HG03095 (cell line): ENCODE data around the gene FBRSL1.

Source experiments
- ATAC-seq: cut with Tn5 transposase; IDR thresholded peaks from one replicate; pipeline ENCODE4 v1.9.1; 2021; ENCODE audit warnings: moderate library complexity; ENCODE audit not compliant: unreplicated experiment

The FBRSL1 gene

DNA sequence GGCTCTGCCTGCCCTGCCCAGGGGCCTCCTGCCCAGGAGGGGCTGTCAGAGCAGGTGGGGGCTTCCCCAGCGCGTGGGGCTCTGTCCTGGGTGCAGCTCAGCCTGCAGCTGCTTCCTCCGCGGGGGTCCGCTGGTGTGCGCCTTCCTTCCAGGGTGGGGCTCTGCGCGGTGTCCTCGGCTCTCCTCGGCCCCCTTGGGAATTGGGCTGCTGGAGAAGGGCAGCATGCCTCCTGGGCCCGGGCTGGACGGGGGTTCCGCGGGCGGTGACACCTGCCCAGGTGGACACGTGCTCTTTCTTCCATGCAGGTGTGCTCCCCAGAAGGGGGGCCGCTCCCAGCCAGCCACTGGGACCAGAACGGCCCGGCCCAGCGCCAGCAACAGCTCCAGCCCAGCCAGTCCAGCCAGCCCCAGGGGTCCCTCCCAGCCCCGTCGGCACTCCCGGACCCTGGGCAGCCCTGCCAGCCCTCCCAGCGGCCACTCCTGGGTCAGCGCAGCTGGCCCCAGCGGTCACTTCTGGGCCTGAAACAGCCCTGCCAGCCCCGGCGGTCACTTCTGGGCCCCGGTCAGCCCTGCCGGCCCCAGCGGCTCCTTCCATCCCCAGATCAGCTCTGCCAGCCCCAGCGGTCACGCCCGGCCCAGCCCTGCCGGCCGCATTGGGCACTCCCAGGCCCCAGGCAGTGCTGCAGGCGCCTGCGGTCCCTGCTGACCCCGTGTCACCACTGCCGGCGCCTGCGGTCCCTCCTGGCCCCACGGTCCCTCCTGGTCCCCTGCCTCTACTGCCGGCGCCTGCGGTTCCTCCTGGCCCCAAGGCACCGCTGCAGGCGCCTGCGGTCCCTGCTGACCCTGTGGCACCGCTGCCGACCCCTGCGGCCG, 19.1 kb downstream of the FBRSL1 start:
- ATAC-seq: no peak

DNA sequence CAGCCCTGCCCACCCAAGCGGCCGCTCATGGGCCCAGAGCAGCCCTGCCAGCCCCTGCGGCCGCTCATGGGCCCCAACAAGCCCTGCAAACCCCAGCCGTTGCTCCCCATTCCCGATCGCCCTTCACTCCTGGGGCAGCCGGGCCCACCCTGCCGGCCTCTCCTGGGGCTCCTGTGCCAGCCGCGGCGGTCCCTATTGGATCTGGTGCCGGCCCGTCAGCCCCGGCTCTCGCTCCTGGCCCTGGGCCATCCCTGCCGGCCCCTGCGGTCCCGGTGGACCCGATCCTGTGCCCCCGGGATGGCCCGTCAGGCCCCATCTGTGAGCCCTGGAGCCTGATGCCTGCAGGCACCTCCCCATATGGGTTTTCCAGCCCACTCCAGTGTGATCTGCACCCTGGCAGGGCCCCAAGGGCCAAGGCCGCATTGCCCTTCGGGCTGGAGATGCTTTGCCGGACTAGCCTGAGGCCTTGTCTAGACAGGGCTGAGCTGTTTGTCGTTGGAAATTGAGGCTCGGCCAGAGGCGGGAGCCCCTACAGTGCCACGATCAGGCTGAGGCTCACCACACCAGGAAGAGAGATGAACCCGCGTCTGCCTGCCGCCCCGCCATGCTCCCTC, 20.3 kb downstream of the FBRSL1 start:
- ATAC-seq: no peak

DNA sequence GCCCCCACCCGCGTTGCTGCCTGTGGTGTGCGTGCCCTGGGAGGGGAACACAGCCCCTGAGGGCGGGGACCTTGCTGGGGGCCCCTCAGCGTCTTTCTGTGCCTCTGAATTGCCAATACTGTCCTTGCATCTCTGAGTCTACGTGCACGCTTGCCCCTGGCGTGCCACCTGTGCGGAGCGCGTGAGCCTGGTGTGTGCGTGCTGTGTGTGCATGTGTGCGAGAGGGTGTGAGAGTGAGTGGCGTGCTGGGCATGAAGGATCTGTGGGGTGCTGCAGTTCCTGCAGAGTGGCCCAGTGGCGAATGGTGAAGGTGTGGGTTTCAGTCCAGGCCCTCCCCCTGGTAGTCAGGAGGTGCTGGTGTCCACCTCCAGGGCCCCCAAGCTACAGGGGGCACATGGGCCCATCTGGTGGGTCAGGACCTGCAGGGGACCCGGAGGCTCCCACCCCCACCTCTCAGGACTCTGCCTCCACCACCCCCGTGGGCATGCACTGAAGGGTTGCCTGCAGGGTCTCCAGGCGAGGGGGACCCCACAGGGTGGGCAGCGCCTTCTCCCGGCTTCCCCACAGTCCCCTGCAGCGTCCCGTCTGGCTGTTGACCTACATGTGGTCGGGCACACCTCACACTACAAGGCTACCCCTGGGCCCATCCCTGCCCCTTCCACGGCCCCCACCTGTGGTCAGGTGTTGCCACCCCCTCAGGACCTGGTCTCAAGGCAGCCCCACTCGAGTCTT, 21.0 kb downstream of the FBRSL1 start:
- no peak for ATAC-seq

DNA sequence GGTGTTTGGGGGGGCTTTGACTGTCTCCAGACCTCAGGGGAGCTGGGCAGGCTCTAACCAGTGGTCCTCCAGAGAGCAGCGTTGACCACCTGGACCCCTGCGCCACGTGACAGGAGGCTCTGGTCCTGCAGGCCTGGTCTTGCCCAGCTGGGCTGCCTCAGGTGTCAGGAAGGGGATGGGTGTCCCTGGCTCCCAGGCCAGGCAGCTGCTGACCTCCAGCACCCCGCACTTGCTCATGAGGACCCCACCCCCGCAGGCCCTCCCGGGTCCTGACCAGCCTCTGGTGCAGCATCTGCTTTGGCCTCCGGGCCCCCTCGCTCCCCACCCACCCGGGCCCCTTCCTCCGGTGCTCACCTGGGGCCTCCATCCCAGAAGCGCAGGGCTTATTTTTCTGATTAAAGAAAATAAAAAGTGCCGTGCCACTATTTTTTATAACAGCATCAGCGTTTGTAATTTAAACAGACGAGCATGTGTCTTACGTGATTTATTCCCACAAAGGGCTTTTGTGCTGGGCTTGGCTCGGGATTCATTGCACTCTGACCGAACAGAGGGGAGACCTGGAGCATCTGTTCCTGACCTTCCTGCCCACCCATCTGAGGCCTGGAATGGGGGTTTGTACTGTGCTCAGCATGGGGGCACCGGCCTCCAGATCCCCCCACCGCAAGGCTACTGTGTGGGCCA, 21.7 kb downstream of the FBRSL1 start:
- no peak for ATAC-seq

DNA sequence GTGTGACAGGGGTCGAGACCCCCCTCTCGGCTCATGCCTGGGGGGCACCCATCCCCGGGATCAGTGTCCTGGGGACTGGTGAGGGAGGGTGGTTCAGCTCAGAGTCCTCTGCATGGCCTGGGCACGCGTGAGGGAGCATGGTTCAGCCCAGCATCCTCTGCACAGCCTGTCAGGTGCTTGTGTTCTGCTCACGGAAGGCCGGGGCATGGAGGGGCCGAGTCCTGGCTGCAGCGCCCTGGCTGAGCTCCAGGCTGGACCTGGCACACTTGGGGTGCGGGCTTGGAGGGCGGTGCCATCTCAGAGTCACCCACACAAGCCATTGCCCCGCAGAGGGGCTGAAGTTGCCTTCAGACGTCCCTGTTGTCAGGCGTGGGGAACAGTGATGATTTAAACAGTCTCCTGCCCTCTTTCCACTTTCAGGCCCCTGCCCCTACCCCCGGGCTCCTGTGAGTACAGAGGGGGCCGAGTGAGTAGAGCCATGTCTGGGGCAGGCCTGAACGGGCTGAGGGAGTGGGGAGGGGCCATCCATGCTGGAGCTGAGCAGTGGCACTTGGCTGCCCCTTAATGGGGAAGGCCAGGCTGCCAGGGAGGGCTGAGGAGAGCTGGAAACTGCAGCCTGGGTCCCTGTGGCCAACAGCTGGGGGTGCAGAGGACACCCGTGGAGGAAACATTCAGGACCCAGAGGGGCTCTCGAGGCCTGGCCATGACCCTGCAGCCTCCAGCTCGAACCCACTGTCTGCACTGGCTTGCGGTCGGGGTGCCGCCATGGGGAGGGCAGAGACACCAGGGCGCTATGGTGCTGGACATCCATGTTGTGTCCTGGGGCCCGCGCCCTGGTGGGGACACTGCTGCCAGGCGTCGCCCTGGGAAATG, 22.5 kb downstream of the FBRSL1 start:
- ATAC-seq: no peak

DNA sequence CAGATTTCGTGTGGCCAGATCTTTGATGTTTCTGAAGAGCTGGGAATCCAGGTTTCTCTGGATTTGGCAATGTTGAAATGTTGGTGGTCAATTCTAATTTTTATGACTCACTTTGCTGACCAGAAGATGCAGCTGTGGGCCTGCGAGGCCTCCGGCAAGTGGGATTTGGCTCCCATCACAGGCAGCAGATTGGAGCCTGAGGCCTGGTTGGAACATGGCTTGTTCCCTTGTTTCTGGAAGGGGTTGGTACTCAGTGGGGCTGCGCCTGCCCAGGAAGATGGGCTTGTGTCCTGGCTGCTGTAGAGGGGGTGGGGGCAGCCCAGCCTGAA, 23.1 kb downstream of the FBRSL1 start:
- no peak for ATAC-seq

DNA sequence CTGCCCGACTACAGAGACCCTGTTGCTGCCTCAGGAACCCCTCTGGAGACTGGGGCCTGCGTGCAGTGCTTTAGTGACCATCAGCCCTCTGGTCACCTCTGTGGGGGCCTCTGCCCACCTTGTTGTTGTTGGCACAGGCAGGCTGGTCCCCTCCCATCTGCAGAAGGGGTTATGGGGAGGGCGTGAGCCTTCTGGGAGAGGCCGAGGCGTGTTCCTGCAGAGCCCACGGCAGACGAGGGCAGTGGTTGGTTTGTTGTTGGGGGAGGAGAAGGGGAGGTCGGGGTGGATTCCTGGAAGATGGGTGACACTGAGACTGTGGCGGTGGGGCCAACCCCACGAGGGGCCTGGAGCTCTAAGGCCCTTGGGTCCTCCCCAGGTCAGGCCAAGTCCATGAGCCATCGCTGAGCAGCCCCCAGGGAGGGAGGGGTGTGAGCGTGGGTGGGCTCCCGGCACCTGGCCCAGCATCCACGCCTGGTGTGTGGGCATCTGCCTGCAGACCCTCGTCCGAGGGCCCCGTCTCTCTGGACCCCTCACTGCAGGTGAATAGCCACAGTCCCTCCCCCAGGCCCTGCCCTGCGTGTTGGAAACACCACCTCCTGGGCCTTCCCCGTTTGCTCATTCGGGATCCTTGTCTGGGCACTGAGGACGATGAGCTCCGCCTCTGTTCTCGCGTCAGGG, 23.6 kb downstream of the FBRSL1 start:
- no peak for ATAC-seq

DNA sequence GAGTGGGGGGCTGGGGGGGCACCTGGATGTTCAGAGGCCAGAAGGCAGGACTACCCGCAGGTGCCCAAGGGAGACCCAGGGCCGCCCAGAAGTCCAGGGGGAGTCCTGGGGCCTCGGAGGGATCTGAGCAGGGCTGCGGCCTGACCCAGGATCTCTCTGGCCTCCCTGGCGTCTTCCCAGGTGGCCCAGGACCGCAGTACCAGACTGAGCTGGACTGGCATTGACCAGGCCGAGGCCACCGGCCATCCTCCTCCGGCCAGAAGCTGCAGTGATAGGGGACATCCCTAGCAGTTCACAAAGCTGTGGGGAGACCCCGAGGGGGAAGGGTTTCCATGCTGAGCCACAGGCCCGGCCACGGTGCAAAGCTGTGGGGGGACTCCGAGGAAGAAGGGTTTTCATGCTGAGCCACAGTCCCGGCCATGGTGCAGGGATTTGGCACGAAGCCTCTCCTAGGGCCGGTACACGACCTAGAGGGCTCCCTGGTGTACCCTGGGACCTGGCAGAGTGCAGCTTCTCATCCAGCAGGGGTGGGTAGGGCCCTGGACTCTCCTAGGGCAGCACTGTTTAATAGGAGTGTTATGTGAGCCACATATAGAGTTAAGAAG, 24.4 kb downstream of the FBRSL1 start:
- no peak for ATAC-seq

DNA sequence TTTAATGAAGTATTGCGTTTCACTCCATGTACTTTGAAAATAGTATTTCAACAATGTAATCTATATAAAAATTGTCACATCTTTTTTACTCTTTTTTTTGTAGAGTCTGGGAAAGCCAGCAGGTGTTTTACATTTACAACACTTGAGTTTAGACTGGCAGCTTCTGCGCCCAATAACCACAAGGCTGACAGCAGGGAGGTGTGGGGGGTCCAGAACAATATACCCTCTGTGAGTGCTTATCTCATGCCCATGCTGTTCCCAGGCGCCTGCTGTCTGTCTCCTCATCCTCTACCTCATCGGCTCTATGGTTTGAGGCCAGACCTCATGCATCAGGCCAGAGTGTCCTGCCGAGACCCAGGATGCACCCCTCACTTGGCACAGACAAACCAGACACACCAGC, 24.9 kb downstream of the FBRSL1 start:
- no peak for ATAC-seq

DNA sequence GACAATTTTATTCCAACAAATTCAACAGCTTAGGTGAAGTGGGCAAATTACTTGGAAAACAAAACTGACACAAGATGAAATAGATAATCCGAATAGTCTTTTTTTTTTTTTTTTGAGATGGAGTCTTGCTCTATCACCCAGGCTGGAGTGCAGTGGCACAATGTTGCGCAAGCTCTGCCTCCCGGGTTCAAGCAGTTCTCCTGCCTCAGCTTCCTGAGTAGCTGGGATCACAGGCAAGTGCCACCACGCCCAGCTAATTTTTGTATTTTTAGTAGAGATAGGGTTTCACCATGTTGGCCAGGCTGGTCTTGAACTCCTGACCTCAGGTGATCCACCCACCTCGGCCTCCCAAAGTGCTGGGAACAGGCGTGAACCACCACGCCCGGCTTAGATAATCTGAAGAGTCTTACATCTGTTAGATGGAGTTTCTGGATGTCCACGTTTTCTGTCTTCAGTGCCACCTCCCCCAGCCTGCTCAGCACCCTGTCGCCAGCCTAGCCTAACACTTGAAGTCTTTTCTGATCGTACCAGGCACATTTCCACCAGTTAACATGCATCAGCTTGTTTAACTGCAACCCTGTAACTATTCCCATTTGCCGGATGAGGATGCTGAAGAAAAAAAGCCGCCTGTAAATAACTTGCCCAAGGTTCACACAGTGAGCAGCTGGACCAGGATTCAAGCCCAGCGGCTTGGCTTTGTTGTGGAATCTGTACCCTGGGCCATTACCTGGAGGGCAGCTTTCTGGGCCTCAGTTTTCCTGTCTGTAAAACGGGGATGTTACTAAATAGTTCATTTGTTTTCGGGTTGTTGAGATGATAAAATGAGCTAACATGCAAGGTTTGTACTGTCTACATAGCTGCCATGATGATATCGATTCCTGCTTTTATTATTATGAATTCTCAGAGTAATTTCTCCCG, 26.4 kb downstream of the FBRSL1 start:
- no peak for ATAC-seq

DNA sequence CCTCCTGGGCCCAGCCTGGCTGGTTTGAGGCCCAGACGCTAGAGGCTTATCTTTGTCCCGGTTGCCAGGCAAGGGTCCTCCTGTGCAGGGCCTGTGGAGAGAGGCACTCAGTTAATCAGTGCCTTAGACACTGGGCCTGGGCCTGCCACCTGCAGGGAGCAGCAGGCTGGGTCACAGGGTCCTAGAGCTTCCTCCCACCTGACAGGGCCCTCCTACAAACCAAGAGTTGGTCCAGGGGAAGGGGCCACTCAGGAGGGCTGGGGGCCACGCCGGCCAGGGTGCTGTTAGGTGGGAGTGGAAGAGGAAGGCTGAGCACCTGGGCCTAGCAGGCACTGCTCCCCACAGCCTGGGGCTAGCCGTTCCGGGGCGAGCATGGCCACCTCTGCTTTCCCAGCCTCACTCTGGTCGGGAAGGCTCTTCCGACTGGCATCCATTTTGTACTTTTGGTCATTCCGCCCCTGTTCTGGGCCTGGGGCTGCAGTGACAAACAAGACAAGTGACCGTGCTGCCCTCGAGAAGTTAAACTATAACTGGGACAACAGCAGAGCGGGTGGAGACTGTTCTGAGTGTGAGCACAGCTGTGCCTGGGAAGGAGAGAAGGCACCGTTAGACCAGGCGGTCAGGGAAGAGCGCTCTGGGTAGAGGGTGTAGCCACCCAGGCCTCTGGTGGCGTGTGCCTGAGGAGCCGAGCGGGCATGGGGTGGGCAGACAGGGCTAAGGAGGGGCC, 27.2 kb downstream of the FBRSL1 start:
- ATAC-seq: no peak

DNA sequence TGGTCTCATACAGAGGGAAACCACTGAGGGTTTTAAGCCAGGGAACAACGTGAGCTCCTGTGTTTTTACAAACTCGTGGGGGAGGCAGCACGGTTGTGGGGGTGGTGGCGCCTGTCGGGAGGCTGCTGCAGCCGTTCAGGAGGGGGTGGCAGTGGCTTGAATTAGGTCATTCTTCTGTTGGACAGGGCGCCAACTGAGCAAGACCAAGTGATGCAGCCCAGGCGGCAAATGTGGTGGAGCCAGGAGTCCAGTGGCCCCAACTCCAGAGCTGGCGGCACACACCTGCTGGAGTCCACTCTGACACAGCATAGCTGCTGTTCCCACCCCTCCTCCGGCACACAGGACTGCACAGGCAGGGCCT, 27.8 kb downstream of the FBRSL1 start:
- ATAC-seq: no peak

DNA sequence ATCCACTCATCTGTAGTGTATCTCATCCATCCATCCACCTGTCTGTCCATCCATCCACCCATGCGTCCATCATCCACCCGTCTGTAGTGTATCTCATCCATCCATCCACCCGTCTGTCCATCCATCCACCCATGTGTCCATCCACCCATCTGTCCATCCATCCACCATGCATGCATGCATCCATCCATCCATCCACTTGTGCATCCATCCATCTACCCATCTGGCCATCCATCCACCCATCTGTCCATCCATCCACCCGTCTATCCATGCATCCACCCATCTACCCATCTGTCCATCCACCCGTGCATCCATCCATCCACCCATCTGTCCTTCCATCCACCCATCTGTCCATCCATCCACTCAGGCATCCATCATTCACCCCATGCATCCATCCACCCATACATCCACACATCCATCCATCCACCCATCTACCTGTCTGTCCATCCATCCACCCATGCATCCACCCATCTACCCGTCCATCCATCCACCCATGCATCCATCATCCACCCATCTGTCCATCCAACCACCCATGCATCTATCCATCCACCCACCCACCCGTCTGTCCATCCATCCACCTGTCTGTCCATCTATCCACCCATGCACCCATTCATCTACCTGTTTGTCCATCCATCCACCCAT, 28.5 kb downstream of the FBRSL1 start:
- no peak for ATAC-seq

DNA sequence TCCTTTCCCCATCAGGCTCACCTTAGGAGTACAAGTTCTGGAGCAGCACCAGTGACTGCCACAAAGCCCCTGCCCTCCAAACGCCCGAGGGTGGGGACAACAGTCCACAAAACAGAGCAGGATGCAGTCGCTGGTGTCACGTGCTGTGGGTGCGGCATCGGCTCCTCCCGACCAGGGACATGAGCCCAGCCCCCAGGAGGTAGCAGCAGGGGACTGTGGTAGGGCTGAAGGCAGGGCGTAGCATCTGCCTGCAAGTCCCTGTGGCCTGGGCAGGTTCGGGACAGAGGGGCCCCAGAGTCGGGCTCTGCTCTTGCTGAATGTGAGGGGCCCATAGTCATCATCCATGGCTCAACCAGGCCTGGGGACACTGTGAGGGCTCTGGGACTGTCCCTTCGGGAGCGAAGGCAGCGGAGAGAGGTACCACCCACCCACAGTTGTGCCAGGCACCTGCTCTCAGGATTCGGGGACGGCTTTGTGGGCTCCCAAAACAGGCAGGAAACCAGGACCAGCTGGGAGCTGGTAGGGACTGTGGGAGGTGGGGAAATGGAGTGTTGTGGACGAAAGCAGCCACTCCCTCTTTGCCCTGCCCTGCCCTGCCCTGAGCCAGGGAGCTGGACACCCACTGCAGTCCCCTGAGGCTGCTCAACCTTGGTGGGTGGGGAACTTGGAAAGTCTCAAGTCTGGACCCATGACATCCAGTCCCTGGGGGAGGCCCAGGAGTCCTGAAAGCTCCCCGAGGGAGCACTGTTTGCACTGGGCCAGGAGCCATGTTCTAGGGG, 30.7 kb downstream of the FBRSL1 start:
- ATAC-seq: no peak

DNA sequence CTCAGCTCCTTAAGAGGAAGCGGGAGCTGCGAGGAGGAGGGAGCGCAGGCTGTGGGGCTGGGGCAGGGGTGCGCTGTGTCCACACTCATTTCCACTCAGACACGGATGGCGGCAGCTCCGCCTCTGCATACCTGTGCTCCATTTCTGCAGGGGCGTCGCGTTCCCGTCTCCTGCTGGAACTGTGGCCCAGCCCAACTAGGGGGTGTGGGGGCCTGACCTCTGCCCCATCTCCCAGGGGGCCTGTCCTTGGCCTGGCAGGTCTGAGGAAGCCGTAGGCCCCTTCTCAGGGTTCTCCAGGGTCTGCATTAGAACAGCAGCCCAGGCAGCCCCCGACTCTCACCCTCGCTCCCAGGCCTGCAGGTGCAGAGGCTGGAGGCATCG, 31.2 kb downstream of the FBRSL1 start:
- ATAC-seq: no peak

DNA sequence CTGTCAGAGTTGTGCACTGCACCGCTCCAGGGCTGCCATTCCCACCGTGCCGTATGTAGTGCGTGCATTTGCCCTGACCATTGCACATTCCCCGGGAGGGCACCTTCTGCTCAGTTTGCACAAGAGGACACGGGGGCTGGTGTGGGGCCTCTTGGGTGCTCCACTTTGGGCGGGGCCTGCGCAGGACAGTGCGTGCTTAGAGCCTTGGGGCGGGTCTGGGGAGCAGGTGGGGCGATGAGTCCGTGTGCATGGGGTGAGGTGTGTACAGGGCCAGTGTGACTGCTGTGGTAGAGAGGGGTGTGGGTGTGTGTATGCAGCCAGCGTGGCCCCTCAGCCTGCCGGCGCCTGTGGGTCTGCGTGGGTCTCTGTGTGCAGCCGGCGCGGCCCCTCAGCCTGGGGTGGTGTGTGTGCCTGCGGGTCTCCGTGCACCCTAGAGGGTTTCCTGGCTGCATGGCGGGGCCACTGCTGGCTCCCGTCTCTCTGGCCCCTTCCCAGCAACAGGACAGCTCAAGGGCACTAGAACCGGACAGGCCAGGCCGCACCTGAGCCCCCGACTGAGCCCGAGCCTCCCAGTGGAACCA, 31.9 kb downstream of the FBRSL1 start:
- no peak for ATAC-seq
